Activated naive CD8-positive, alpha-beta T cell treated with anti-CD3 and anti-CD28 coated beads, Interleukin-2, amount 50 U/mL, for 16 hours (primary cell): ENCODE results near the gene KRTAP13-2.

Experiments
- DNase-seq: peaks from one replicate; pipeline ENCODE4 v3.0.0-alpha.2; 2020; ENCODE audit warnings: low read depth, low spot score

Gene KRTAP13-2, protein sequence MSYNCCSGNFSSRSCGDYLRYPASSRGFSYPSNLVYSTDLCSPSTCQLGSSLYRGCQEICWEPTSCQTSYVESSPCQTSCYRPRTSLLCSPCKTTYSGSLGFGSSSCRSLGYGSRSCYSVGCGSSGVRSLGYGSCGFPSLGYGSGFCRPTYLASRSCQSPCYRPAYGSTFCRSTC

DNA sequence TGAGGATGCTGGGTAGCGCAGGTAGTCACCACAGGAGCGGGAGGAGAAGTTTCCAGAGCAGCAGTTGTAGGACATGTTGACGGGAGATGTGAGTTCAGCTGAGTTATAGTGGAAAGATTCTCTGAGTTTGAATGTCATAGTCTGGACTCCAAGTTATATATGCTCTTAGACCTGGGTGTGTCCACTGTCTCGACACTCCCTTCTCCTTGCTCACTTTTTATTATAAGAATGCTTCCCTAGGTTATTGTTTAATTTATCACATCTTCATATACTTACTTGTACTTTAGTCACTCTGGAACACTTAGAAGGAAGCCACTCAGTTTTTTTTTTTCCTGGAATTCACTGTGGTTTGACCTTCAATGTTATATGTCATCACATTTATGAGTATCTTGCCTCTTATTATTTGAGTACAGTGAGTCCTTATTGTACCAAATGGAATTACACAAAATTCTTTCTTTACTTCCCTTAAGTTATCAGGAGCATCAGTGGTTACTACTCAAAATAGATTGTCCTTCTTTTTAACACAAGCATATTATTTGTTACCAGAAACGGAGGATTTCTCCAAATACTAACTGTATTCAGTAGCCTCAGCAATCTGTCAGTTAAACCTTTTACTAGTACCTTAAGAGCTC, at the start of gene KRTAP13-2:
TSS of gene KRTAP13-2 (minus strand) at position 133 of the 632 bp plus-strand sequence. CDS start at position 75, 58 bp downstream.
- DNase-seq = no peak

DNA sequence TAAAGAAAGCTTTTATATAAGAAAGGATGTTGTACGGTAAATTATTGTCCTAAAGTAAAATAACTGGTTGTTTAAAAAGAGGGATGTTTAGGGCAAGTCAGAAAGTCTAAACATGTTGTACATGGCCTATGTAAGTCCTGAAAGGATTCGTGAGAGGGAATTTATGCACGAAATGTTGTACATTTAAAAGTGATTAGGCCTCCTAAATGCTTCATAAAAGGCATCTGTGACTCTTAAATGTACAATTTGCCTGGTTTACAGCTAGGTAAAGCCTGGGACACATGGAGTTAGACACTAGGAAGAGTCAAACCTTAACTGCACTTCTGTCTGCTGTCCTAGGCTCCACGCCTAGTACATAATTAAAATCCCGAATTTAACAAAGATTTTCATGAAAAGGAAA, 43.9 kb upstream of the KRTAP13-2 start:
- DNase-seq = no peak

DNA sequence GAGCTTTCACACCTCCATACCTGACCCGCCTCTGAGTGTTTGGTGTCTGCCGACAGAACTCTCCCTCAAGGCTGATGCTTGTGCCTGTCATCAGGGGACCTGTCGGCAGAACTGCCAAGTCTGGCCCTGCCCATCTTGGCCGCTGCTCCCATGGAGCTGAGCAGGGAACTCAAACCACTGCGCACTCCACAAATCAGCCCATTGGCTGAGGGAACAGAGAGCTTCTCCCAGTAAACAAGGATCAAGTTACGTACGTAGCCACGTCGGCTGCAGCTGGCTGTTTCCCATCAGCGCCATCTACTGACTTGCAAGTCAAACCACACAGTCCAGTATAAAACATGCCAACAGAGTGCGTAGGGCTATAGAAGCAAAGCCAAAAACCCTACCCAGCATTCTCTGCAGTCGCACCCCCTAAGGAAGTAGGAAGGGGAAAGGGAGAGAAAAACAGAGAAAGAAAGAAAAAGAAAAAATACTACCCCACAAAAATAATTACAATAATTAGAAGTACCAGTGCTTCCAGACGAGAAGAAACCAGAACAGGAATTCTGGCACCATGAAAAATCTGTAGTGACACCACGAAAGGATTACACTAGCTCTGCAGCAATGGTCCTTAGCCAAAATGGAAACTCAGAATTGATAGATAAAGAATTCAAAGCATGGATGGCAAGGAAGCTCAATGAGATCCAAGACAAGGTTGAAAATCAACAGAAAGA, 36.9 kb upstream of the KRTAP13-2 start:
- DNase-seq = no peak

DNA sequence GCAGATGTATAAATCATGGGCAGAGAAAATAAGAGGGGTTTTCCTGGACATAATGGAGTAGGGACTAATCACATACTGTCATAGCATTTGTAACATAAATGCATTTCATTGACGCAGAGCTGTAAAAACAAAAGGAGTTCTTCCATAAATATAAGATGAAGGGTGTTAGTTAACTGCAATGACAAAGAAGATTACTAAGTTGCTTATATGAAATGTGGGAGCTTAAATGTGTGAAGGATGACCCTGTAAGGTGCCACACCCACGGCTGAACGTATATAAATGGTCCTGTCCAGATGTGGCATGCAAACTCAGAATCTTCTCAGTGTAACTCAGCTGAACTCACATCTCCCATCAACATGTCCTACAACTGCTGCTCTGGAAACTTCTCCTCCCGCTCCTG, 23.7 kb upstream of the KRTAP13-2 start, which contains the start of gene KRTAP13-1:
TSS of gene KRTAP13-1 (plus strand) at position 301 of the 400 bp plus-strand sequence. CDS start at position 357, 56 bp downstream.
- DNase-seq = no peak

DNA sequence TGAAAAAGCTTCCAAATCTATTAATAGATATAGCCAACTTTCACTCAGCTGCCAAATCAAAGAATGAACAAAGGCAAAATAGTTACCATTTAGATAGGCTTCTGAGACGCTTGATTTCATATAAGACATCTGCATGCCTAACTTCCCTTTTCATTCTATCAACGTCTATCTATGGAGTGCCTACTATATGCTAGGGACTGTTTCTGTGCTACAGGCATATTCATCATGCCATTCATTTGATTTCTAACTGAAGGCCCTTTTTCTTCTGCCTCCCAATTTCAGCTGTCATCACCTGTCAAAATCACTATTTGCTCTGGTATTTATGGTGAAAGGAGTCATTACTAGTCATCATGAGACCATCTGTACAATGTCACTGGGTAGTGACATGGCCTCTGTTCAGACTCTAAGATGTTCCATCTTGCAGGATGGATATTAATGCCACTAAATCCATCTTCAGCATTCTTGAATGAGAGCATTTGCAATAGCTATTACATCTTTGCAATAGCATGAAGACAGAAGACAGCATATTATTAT, 19.5 kb upstream of the KRTAP13-2 start:
- DNase-seq = no peak

DNA sequence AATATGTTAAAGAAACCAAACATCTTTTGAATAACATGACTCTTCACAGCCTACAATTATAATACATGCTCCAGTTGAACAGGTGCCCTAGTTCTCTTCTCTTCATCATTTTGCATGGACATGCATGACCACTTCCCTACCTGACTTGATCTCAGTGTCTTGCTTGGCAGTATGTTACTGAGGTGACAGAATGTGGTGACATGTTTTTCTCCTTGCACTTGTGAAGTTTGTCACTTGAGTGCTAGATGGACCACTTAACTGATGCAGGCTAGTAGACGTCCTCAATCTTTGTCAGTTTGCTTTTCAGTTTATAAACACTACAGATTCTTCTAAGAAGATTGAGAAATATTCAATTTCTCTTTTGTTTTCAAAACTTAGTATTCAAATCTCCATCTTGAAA, 10.1 kb upstream of the KRTAP13-2 start:
- no peak for DNase-seq

DNA sequence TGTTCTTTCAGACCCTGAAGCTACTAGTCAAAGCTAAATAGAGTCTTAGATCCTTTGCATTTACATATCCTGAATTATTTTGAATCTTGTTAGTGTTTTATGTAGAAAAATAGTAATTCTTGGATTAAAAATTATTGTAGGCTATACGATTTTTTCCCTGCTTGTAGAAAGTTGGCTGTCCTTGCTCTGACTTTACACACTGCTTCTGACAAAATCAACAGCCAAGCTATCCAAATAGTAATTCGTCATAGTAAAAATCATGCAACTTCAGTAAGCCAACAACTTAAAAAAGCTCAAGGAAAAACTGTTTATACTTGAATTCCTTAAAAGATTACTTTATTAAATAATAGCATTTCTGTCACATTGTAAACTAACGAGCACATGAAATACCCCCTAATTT, 16.2 kb downstream of the KRTAP13-2 start:
- no peak for DNase-seq

DNA sequence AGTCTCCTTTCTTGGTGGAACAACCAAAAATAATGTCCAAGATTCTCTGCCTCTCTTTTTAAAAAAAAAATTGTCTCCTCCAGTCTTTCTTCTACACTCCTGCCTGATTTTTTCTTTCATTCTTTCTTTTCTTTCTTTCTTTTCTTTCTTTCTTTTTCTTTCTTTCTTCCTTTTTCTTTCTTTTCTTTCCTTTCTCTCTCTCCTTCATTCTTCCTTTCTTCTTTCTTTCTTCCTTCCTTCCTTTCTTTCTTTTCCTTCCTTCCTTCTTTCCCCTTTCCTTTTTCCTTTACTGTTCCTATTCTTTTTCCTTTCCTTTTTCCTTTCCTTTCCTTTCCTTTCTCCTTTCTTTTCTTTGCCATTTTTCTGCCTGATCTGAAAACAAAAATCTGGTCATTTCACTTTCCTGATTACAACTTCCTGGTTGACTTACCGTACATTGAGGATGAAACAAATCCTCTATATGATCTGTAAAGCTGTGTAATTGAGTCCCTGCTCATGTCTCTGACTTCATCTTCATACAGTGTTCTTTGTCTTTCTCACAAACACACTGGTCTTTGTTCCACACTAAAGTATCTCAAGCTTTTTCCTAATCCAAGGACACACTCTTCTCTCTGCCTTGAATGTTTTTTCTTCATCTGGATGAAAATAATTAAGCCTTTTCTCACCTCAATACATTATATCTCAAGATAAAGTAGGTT, 17.6 kb downstream of the KRTAP13-2 start:
- no peak for DNase-seq

DNA sequence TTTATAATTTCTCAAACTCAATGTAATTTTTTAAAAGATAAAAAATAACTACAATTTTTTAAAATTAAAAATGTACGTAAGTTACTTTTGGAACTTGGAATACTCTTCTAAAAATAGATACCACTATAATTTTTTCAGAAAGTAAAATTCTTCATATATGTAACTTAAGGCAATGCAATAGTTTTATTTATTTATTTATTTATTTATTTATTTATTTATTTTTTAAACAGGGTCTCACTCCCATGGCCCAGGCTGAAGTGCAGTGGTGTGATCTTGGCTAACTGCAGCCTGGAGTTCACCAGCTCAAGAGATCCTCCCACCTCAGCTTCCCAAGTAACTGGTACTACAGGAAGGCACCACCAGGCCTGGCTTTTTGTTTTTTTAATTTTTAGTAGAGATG, 20.5 kb downstream of the KRTAP13-2 start:
- no peak for DNase-seq

DNA sequence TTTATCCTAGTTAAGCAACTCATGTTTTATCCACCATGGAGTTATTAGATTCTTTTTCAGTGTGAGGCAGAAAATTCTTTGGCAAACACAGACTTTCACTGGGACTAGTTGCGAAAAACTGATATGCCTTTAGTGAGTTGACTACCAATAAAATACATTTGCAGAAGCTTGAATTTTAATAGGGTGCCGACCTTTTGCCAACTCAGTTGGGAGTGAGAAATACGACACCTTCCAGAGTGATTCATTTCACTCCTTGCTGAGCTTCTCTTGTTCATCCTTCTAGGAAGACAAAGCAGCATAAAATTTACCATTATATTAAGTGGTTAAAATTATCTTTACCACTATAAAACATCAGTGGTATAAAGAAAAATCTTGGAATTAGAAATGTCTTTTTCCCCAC, 22.5 kb downstream of the KRTAP13-2 start:
- no peak for DNase-seq

DNA sequence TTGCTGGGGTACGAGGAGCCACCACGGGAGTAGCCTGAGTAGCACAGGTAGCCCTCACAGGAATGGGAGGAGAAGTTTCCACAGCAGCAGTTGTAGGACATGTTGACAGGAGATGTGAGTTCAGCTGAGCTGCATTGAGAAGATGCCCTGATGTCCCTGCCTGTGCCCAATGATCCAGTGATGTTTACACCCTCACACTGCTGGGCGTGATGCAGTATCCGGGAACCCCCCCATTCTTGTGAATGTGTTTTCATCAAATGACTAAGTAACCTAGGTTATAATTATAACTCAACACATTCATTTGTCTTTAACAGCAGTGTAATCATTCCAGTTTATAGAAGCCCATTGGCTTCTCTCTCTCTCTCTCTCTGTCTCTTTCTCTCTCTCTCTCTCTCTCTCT, 23.6 kb downstream of the KRTAP13-2 start, which contains the start of gene KRTAP23-1:
TSS of gene KRTAP23-1 (minus strand) at position 101 of the 400 bp plus-strand sequence. CDS start at position 101, 0 bp downstream.
- DNase-seq = no peak

DNA sequence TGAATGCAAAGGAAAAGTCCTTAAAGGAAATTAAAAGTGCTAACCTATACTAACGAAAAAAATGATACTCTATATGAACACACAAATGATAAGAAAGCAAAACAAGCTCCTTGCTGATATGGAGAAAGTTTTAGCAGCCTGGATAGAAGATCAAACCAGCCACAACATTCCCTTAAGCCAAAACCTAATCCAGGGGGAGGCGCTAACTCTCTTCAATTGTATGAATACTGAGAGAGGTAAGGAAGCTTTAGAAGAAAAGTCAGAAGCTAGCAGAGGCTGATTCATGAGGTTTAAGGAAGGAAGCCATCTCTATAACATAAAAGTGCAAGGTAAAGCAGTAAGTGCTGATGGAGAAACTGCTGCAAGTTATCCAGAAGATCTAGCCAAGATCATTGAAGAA, 27.1 kb downstream of the KRTAP13-2 start:
- DNase-seq = no peak

DNA sequence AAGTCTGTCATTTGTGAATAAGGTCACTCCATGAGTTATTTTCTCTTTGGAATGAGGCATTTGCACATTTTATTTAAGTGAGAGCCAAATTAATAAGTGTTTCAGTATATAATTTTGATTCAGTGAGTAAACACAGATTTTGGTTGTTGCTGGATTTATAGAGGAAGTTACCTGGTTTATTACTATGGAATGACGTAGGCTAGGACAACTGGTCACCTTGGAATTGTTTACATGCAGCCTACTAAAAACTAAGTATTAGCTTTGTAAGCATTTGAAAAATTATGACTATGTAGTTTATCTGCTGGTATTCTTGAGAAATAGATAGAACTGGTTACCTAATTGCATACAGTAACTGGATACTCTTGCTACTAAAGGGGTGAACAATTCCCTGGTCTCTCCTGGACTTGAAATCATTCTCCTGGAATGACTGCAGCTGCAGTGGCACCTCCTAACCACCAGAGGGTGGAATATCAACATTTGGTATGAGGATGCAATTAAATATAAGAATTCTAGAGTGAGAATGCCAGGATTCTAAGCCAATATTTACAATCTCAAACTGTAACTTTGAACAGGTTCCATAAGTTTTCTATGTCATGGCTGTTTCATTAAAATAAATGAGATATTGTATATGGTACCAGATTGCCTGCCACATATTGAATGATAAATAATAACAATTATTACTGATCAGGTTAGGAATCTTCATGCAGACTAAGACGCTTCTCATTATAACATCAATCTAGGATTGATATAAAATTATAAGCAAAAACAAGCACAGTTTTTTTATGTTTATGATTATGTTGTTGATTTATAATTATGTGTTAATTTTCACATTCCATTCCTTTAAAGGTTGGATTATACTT, 31.1 kb downstream of the KRTAP13-2 start:
- DNase-seq = no peak

DNA sequence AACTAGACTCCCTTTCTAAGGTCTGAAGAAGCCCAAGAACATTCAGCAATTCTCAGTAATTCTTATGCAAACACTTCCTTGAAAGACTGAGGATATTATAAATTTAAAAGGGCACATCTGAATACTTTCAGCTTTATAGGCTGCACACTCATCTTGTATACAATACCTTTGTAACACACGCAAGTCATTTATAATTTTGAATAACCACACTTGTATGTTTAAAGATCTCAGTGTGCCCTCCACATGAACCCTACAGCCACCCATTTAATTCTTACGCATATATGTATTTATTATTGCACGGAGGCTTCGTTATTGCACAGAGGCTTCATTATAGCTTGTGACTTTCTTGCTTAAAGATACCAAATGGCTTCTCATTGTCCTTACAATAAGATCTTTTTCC, 33.4 kb downstream of the KRTAP13-2 start:
- no peak for DNase-seq

DNA sequence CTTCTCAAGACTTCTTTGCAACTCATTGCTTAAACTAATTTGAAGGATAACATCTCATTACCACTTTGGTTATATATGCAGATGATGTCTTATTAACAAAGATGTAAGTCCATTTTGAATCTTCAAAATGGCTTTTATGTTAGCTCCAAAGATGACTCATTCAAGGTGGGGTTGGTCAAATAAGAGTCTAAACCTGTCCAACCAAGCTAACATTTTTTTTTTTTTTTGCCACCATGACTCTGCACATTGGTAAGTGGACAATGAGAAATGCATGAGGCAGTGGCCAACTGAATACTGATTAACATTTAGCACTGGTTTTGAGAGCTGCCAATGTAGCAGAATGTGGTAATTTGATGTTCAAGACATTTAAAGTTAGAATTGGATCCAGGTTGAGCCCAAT, 34.3 kb downstream of the KRTAP13-2 start:
- DNase-seq = no peak

DNA sequence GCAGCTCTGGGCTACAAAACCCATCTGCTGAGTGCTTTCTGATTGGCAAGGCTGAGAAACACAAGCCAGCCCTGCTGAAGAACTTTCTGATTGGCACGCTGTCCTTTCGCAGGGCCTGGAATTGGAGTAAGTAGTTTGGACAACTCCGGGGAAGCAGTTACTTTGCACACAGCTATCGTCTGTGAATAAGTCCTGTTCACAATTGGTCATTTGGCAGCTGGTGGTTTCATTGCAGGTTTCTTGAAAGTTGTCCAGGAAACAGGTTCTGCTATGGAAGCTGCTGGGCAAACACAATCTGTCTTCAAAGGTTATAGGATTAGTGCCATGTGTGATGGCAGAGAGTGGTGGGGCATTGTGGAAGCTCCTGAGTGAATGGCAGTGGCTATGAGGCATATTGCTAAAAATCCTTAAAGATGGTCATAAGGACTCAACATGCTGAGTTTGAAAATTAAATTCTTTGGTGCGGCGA, 34.8 kb downstream of the KRTAP13-2 start, which contains the start of gene KRTAP27-1:
TSS of gene KRTAP27-1 (minus strand) at position 419 of the 469 bp plus-strand sequence. CDS start at position 393, 26 bp downstream.
- DNase-seq = no peak

DNA sequence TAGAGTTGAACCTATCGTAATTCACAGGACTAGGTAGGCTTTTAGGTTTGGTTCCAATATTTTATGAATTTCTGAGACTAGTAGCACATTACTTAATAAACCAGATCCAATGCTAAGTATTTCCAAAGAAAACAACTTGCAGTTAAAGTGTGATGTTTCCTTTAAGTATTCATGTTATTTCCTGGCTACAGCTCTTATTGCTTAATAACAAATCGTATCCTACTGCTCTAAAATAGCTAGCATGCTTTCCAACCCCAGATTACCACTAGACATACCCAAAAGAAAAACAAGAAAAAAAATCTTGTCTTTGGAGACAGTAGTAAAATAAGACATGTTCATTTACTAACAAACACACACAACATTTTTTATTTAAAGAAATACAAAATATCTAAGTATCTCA, 35.5 kb downstream of the KRTAP13-2 start:
- no peak for DNase-seq

DNA sequence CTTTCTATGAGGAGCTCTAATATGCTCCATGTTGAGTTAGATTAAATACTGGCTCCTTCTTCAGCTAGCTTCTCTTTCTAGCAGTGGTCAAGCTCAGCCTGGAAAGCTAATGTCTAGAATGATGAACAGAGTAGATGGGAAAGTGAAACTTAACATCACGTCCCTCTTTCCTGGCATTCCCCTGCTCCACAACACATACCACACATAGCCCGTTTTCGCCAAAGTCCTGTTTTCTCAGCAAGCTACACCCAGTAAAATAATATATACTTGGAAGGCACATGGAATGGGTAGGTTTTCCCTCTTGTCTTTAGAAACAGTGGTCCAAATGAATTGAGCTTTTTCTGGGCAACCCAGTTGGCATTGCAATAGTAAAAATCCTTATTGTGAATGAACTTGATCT, 38.3 kb downstream of the KRTAP13-2 start:
- no peak for DNase-seq

DNA sequence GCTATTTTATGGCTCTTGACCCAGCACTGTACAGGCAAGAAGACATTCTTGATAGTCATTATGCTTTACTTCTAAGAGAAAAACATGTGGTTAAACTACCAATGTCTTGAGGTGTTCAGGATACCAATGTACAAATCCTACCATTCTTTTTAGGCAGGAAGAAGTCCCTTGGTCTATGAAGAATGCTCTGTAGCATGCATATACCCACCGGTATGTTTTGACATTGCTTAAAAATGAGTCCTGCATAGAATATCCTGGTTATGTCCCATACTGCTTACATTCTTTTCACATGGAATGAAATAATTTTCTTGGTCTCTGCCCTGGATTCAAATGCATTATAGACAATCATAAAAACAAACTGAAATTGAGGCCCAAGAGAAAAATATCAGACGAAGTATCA, 39.4 kb downstream of the KRTAP13-2 start:
- no peak for DNase-seq

DNA sequence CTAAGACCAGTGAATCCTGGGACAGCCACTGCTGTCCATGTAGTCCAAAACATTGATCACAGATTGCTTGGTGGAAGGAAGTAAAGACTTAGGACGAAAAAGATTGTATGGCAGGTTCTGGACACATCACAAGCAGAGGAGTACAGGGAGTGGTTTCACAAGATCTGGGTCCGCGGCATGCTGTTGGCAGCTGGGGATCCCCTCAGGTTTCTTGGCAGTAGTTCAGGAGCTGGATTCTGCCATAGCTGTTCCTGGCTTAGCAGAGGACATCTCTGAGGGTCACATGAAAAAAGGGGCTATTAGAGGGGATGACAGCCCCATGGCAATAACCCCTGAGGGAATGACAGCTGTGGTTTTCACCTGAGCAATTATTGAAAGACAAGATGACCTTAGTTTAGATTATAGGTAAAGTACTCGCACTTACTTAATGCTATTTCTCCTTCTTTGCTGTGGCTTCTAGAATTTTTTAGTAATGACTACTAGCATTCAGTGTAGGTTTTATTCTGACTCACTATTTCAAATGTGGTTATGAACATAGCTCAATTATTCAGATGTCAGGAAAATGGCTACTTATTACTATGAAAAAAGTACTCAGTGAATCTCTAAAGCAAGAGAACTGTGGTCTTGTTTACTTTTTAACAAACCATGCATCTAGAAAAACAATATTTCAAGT, 42.7 kb downstream of the KRTAP13-2 start:
- no peak for DNase-seq
